D721Med (cell line): ENCODE data around the gene ESR2.
A peak's percentile ranks its signal among the peaks of the same experiment; 100 is the strongest.

Source experiments
- DNase-seq: peaks from one replicate; pipeline ENCODE4 v3.0.0; 2011; ENCODE audit warnings: low spot score; ENCODE audit not compliant: insufficient read length
- FAIRE-seq: peaks from 2 replicates; lab custom pipeline; 2011; peaks lifted over from hg19 to GRCh38; lab: Jason Lieb, UNC
- TF ChIP-seq, protein P1 (sequence below): IDR thresholded peaks from 2 replicates; pipeline ENCODE4 v1.5.1; 2012; ENCODE audit warnings: mild to moderate bottlenecking, control low read depth; ENCODE audit not compliant: insufficient read depth; ENCODE audit errors: missing control alignments

The ESR2 gene

GRCh38 chr14:64195199-64195598 is 99.0 kb downstream of the ESR2 start:
- no peak for DNase-seq
- TF ChIP-seq, protein P1, sequence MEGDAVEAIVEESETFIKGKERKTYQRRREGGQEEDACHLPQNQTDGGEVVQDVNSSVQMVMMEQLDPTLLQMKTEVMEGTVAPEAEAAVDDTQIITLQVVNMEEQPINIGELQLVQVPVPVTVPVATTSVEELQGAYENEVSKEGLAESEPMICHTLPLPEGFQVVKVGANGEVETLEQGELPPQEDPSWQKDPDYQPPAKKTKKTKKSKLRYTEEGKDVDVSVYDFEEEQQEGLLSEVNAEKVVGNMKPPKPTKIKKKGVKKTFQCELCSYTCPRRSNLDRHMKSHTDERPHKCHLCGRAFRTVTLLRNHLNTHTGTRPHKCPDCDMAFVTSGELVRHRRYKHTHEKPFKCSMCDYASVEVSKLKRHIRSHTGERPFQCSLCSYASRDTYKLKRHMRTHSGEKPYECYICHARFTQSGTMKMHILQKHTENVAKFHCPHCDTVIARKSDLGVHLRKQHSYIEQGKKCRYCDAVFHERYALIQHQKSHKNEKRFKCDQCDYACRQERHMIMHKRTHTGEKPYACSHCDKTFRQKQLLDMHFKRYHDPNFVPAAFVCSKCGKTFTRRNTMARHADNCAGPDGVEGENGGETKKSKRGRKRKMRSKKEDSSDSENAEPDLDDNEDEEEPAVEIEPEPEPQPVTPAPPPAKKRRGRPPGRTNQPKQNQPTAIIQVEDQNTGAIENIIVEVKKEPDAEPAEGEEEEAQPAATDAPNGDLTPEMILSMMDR, result no peak
- no peak for FAIRE-seq

GRCh38 chr14:64194404-64194803 is 99.8 kb downstream of the ESR2 start:
- FAIRE-seq, result no peak
- no peak for DNase-seq
- TF ChIP-seq, protein P1, result no peak

DNA sequence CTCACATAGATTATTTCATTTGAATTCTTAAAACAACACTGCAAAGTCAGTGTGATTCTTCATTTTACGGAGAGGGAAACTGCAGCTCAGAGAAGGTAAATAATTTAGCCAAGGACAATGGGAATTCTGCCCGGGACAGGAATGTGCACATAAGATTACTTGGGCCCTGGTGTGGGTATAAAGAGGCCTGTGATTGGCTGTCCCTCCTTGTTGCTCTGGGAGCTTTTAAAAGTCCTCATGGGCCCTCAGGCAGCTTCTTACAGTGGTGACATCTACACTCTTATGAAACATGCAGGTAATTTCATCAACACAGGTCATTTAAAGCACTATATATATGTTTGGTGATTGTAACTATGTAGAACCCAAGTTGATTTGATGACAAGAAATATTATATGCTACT is 100.3 kb downstream of the ESR2 start:
- FAIRE-seq (no peak), DNase-seq (no peak)
- TF ChIP-seq, protein P1, result no peak

GRCh38 chr14:64191756-64192155 is 102.4 kb downstream of the ESR2 start:
- FAIRE-seq, result no peak
- DNase-seq, result no peak

GRCh38 chr14:64190974-64191502 is 103.1 kb downstream of the ESR2 start:
- TF ChIP-seq, protein P1, result no peak
- DNase-seq, result no peak
- FAIRE-seq, result no peak

More at GRCh38 chr14:64191756-64192155, 102.4 kb downstream of the ESR2 start:
- TF ChIP-seq, protein P1, result no peak

- TF ChIP-seq, protein P1, result no peak
- DNase-seq (no peak), FAIRE-seq (no peak)
Observed at GRCh38 chr14:64187331-64187730, 106.8 kb downstream of the ESR2 start.

DNA sequence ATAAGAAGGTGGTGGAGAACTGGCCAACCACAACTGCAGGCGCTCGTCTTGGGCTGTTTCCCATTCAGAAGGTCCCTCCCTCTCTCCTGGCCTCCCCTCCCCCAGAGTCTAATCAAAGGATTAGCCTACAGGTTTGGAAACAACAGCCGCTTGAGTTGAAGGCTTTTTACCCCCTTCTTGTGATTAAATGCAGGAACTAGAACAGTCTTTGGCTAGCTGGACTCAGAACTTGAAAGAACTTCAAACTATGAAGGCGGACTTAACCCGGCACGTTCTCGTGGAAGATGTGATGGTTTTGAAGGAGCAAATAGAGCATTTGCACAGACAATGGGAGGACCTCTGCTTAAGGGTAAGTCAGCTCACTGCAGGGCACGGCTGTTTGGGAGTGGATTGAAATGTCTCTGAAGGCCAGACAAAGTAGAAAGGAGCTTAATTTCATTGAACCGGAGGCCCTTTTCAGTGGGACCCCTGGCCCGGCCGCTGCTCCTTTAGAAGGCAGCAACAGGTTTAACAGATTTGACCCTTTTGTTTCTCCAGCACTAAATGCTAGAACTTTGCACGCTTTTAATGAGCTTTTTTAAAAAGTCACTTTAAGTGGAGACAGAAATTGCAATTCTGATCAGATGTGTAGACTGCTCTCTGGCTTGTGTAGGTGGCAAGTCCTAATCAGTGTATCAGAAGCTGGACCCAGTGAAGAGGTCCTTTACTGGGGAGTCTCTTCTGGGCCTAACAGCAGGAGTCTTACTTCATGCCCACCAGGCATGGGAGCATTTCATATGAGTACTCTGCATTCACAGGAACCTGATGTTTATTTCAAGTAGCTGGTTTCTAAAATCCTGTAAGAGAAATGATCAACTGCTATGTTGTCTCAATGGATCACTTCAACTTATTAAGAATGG is 107.7 kb downstream of the ESR2 start:
- peak; percentile 53 for FAIRE-seq
- TF ChIP-seq, protein P1, result no peak

More for the DNA sequence above, 107.7 kb downstream of the ESR2 start:
- no peak for DNase-seq
